GM19452 (cell line): ENCODE measurements around the gene MYO5B.

Experiments used
- ATAC-seq: cut with Tn5 transposase; IDR thresholded peaks from one replicate; pipeline ENCODE4 v1.9.1; 2021; ENCODE audit not compliant: unreplicated experiment

Gene MYO5B

DNA sequence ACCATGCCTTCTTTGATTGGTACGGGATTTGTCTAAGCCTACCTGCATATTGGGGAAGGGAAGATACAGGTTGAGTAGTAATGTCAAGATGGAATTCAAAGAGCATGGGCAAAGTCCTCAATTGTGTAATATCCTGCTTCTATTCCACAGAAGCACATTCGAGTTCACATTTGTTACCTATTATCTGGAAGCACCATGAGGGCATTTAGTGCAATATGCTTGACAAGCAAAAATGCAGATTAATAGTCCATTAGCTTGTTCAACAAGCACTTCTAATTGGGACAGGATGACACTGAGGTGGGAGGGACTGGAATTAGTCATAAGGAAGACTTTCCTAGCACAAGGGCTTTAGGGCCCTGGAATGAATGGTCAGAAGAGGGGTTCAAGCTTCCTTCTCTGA, 40.5 kb downstream of the MYO5B start:
- ATAC-seq, result no peak

DNA sequence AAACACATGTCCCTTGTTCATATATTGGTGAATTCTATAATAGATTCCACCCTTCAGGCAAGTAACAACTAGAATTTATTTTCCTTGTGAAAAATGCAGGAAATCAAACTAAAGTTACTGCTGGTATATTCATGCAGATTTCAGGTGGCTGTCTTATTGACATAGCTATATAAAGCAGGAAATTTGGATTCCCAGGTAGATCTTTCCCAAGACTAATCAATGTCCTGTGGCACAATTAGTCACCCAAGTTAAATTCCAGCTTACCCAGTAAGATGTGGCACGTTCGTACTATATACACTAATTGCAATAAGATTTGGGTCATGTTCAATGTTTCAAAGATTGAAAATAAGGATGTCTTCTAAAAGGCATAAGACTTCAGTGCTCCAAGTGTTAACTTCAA, 42.0 kb downstream of the MYO5B start:
- no peak for ATAC-seq

GRCh38 chr18:50151926-50152325, 43.0 kb downstream of the MYO5B start:
- no peak for ATAC-seq

- ATAC-seq, result no peak
Observed at GRCh38 chr18:50144540-50144939, 50.4 kb downstream of the MYO5B start.

DNA sequence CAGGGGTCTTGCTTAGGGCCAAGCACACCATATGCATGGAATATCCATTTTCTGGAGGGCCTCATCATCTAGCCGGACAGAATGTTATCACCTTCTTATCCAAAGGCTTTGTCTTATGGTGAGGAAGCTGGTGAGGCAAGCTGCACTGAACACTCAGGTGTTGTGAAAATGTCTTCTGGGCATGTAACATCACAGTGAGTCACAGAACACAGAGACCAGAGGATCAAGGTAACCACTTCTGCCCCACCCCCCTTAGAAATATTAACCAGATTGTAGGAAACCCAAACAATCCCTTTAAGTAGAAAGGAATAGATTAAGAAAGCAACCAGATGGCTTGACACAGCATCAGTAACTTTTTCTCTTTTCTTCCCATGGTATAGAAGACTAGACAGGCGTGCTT, 51.1 kb downstream of the MYO5B start:
- ATAC-seq, result no peak

GRCh38 chr18:50143294-50143693, 51.7 kb downstream of the MYO5B start:
- ATAC-seq, result no peak

DNA sequence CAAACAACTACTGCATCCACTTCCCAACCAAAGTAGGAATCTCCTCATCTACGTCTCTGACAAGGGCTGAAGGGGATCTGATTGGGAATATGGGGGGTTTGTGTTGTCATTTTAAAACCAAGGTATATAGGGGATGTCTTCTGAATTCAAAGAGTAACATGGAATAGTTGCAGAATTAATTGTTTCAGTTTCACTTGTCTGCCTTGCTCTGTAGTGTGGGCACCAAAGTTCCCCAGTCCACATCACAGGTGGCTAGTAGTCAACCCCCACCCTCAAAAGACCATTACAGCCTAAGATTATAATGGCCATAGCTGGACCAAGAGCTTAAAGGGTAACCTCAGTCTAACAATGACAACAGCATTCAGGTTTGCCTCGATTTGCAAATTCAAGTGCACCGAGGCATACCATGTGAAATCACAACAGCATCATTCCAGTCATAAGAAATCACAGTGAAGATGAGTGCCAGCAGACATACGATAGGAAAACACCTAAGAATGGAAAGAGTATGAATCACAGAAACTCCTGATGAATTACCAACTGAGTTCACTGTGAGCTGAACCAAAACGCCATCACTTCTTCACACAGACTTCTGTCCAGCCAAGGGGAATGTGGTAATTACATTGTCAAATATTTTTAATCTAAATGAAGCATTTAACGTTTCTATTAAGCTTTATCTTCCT, 52.4 kb downstream of the MYO5B start:
- ATAC-seq, result no peak

DNA sequence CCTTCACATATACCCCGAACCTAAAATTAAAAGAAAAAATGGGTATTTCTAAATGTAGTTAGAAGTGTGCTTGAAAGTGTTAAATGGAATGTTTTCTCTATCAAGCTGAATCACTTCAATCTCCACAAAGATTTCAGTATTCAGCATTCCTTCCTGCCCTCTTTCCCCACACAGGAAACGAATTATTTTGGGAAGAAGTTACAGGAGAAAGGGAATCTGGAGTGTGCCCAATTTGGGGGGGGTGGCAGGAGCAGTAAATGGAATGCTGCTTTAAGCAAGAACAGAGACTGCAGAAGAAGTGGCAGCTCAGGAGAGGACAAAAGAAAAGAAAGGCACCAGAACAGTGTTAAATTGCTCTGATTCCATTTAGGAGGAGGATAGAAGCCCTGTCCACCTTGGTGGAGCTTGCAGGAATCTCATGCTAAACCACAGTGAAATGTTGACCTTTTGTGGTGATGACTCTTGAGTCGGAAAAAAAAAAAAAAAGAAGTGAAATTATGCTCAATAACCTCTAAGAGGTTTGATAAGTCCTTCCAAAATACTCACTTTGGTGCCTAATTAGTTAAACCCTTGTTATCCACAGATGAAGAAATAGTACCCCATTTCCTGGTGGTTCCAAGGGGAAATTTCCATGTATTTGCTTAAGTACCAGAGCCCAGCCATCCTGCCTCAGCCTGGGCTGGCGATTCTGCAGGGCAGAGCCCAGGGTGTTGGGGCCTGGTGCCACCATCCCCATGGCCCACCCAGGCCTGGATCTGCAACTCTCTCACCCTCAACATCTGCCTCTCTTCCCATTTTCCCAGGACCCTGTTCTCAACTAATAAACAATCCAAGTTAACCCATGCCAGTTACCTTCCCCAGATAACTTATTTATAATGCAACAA, 56.5 kb downstream of the MYO5B start:
- ATAC-seq, result no peak

- ATAC-seq, result no peak
Observed at GRCh38 chr18:50135903-50136302, 59.0 kb downstream of the MYO5B start.

DNA sequence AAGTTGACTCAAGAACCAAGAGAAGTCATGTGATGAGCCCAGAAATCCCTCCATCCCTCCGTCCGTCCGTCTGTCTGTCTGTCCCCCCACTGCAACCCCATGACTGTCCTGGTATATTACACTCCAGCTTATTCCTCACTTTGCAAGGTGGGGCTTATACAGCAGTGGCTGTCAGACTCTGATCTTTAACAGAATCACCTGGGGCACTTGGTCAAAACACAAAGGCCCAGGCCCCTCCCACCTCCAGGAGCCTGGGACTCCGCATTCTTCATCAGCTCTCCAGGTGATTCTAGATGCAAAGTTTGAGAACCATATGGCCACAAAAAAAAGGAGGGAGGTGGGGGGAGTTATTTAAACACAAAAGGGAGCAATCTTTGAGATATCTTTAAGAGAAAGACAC, 61.4 kb downstream of the MYO5B start:
- ATAC-seq, result no peak

GRCh38 chr18:50131591-50131990, 63.4 kb downstream of the MYO5B start:
- ATAC-seq, result no peak

GRCh38 chr18:50128506-50129271, 66.3 kb downstream of the MYO5B start:
- ATAC-seq, result no peak

GRCh38 chr18:50127516-50128210, 67.3 kb downstream of the MYO5B start:
- ATAC-seq, result no peak

DNA sequence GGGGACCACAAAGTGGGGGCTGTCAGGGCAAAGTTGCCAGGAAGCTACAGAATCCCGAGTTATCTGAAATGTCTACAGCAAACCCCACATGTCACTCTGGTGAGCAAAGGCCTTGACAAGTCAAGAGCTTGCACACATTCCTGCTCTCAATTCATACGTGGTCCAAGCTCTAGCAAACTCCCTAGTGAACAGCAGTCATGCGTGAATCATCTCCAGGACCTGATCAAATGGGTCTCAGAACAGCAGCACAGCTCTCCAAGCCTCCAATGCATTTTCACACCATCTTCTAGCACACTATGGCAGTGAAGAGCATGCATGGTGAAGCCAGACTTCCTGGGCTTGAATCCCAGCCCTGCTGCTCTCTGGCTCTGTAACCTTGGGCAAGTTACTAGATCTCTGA, 68.5 kb downstream of the MYO5B start:
- ATAC-seq, result no peak

DNA sequence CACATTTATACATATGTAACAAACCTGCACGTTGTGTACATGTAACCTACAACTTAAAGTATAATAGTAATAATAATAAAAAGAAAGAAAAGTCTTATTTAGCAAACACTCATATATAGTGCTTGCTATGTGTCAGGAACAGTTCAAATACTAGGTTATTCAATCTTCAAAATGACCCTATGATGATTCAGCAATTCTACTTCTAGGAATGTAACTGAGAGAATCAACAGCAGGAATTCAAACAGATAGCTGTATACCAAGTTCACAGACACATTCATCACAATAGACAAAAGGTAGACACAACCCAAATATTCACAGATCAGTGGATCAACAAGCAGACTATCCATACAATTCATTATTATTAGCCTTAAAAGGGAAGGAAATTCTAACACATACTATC, 69.5 kb downstream of the MYO5B start:
- no peak for ATAC-seq

- ATAC-seq, result no peak
Observed at GRCh38 chr18:50119296-50119695, 75.7 kb downstream of the MYO5B start.

DNA sequence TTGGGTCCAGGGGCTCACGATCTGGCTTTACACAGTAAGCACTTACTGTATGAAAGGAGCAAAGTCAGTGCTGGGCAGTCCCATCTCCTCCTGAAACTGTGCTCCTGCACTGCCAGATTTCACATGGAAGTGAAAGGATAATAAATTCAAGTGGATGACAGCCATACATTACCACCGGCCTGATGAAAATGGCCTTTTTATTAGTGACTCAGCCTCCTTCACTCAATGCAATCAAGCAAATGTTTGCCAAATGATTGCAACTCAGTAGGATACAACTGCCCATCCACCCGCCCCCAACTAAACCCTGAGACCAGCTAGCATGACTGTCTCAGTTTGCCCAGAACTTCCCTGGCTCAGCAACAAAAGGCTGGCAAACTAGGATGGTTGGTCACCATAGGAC, 77.1 kb downstream of the MYO5B start:
- no peak for ATAC-seq

DNA sequence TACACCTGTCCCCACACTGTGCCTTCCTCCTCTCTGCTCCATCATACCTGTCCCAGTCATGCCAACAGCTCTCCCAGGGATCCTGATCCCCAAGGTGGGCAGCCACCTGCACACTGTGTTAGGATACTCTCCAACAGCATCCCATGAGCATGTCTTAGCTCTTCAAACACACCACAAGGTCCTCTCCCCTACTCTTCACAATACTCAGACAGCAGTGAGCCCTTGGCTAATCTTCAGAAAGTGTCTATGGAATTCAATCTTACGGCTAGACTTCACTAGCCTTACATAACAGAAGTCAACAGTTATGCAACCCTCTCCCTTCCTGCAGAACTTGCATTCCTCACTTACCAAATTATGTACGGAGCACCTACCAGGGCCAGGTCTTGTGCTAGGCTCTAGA, 79.9 kb downstream of the MYO5B start:
- ATAC-seq, result no peak

DNA sequence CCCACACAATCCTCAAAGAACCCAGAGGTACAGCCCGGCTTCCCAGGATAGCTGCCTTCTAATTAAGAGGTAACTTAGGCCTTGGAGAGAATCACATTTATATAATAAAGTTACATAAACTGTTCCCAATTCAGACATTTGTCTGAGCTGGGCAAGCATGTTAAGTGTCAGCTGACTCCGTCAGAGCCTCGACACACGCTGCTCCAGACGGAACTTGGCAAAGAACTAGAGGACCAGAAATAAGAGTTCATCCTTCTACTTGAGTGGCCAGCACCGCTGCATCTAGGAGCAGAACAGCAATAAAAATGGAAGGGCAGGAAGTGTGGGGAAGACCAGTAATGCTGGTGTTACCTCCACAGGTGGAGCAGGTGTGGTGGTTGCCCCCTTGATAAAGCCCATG, 80.5 kb downstream of the MYO5B start:
- no peak for ATAC-seq

GRCh38 chr18:50113726-50114125, 81.2 kb downstream of the MYO5B start:
- ATAC-seq, result no peak

DNA sequence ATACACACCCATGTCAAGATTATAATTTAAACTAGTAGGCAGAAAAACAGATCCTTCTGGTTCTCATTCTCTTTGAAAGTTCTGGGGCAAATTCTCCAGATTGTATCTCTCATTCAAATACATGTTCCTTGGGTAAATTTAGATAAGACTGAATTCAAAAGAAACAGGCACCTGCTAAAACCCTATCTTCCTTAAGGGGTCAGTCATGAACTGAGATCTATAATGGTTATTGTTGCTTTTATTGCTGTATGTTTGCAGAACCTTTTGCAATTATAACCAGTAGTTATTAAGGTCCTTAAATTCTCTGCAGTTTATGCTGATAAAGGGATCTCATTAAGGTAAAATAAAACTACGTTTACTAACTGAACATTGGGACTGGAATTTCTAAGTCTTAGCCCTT, 83.5 kb downstream of the MYO5B start:
- ATAC-seq, result no peak
